Uterus (tissue), 4 donors: ENCODE data around the gene DHRS3. TPM values are rescaled to one million over a fixed set of nuclear protein-coding genes. Genes with fewer than 3 reads are reported as not detected.

Experiments used
- DNase-seq, 2 donors: peaks; one replicate each; pipeline ENCODE4 v3.0.0-alpha.2; 2019 to 2020
- H3K27ac ChIP-seq, 2 donors: fragments of 200-600 bp; sonication (generic); 1 replicate in 1 of 2; 2 replicates in 1 of 2; pipeline ENCODE4 v1.5.1; 2016 to 2018
- H3K27me3 ChIP-seq, 2 donors: fragments of 200-600 bp; sonication (generic); one replicate each; pipeline ENCODE4 v1.5.1; 2018 to 2019; ENCODE audit warnings: control low read depth in 1 of 2
- H3K36me3 ChIP-seq, 2 donors: fragments of 200-600 bp; sonication (generic); one replicate each; pipeline ENCODE4 v1.5.1; 2019; ENCODE audit warnings: control low read depth in 1 of 2
- H3K4me1 ChIP-seq, 2 donors: fragments of 200-600 bp; sonication (generic); one replicate each; pipeline ENCODE4 v1.5.1; 2018 to 2019; ENCODE audit warnings: control low read depth in 1 of 2
- H3K4me3 ChIP-seq, 2 donors: fragments of 200-600 bp; sonication (generic); 1 replicate in 1 of 2; 2 replicates in 1 of 2; pipeline ENCODE4 v1.5.1; 2018 to 2019; ENCODE audit warnings: mild to moderate bottlenecking in 1 of 2
- H3K9me3 ChIP-seq, 2 donors: fragments of 200-600 bp; sonication (generic); one replicate each; pipeline ENCODE4 v1.5.1; 2019; ENCODE audit warnings: control low read depth in 1 of 2
- POLR2A ChIP-seq, 2 donors: fragments of 450-650 bp; IDR thresholded peaks; one replicate each; pipeline ENCODE4 v1.6.1; 2016; ENCODE audit warnings: antibody characterized with exemption in 2 of 2, mild to moderate bottlenecking in 1 of 2, moderate library complexity in 1 of 2
- intact Hi-C: fragments of 100-400 bp; cut with DNase I; formaldehyde crosslinking; loops from one replicate; pipeline ENCODE4 v1.15.1; 2023; ENCODE audit warnings: low total_unique reads
- total RNA-seq, 4 donors: library from RNA; depleted of rRNA in 3 of 4; stranded (reverse); fragments of >200 nt in 3 of 4; gene quantifications; one replicate each; pipeline versions ENCODE4 v1.1.0 to v1.2.4, GENCODE V29; 2014 to 2023
- TF ChIP-seq, protein P1 (sequence below), 4 experiments: fragments of 200-600 bp in 2 of 4; fragments of 450-650 bp in 2 of 4; sonication (generic) in 2 of 4; IDR thresholded peaks; one replicate each; pipeline ENCODE4 v1.5.1; 2016 to 2019; ENCODE audit warnings: antibody characterized with exemption in 4 of 4, mild to moderate bottlenecking in 2 of 4, moderate library complexity in 1 of 4
- donor health status: DM: yes; HTN: yes; CAD: no.

Gene DHRS3
- total RNA-seq, 4 donors from 2014 or later, result 12.6 to 82.0 (median 51.5) TPM

DNA sequence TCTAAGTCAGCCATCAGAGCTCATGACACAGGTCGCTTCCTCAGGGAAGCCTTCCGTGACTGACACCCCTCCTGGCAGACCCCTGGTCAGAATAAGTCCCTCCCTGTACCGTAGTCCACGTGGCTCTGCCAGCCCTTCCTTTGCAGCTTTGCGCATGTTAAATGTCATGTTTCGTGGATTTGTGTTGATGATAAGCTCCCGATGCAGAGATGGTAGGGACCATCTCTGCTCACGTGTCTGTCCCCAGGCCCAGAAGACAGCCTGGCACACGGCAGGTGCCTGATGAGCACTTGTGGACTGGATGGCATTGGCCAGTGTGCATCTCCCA lies 75.9 kb downstream of the DHRS3 start:
- intact Hi-C loops, result no loop called here
- Histone ChIP-seq H3K27me3 (no peaks in the 10 kb centered on the region), H3K4me3 (no peak overlapping the region), H3K27ac (peak overlapping the region; percentile 82 to 91), H3K9me3 (no peaks in the 10 kb centered on the region), H3K4me1 (peaks cover 7 to 17% of the 10 kb centered on the region in 2 donors), H3K36me3 (no peaks in the 10 kb centered on the region)
- TF ChIP-seq, protein P1, sequence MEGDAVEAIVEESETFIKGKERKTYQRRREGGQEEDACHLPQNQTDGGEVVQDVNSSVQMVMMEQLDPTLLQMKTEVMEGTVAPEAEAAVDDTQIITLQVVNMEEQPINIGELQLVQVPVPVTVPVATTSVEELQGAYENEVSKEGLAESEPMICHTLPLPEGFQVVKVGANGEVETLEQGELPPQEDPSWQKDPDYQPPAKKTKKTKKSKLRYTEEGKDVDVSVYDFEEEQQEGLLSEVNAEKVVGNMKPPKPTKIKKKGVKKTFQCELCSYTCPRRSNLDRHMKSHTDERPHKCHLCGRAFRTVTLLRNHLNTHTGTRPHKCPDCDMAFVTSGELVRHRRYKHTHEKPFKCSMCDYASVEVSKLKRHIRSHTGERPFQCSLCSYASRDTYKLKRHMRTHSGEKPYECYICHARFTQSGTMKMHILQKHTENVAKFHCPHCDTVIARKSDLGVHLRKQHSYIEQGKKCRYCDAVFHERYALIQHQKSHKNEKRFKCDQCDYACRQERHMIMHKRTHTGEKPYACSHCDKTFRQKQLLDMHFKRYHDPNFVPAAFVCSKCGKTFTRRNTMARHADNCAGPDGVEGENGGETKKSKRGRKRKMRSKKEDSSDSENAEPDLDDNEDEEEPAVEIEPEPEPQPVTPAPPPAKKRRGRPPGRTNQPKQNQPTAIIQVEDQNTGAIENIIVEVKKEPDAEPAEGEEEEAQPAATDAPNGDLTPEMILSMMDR (IDR thresholded peaks at IDR 0.05), result no peak
- TF ChIP-seq POLR2A (IDR thresholded peaks at IDR 0.05), result no peak
- peak in 1 of 2 donors; percentile 14 for DNase-seq

DNA sequence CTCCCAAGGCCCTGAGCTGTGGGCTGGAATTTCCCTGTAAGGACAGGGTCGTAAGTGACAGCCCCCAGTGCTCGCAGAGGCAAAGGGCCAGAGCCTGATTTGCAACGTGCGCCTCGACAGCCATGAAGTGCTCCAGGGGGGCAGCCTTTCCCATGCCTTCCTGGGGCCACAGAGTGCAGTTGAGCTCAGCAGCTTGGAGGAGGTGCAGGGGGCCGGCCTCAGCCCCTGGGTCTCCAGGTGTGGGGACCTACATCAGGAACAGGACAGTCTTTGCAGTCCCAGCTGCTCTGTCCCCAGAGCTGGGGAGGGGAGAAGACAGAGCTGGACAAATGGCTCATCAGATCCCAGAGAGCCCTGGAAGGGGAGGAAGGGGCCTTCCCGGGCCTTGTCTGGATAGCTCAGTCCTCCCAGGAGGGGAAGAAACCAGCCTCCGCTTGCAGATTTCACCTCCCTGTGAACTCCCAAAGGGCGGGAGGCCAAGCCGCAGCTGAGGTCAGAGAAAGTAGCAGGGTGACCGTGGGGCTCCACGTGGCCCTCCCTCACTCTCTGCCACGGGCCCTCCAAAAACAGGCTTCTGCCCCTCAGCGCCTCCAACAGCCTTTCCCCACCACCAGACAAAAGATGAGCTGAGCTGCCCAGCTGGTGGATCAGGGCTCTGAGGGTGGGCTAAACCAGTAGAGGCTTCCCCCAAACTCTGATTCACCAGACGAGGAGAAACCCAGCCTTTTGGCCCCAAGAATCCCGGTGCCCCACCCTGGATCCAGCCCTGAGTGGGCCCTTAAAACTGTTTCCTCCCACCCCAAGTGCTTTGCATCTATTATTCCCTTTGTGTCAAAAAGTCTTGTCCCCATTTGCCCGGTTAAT lies 76.5 kb downstream of the DHRS3 start:
- no peaks in the 10 kb centered on the region for H3K36me3 ChIP-seq
- no peak overlapping the region for H3K4me3 ChIP-seq
- H3K4me1 ChIP-seq, result peaks cover 5 to 13% of the 10 kb centered on the region in 2 donors
- TF ChIP-seq POLR2A (IDR thresholded peaks at IDR 0.05), result no peak
- TF ChIP-seq, protein P1 (IDR thresholded peaks at IDR 0.05), result no peak
- no peaks in the 10 kb centered on the region for H3K9me3 ChIP-seq
- peak overlapping the region; percentile 82 to 91 for H3K27ac ChIP-seq
- no peaks in the 10 kb centered on the region for H3K27me3 ChIP-seq
- DNase-seq, result peak; percentile 54 to 82
- intact Hi-C loops, result no loop called here

DNA sequence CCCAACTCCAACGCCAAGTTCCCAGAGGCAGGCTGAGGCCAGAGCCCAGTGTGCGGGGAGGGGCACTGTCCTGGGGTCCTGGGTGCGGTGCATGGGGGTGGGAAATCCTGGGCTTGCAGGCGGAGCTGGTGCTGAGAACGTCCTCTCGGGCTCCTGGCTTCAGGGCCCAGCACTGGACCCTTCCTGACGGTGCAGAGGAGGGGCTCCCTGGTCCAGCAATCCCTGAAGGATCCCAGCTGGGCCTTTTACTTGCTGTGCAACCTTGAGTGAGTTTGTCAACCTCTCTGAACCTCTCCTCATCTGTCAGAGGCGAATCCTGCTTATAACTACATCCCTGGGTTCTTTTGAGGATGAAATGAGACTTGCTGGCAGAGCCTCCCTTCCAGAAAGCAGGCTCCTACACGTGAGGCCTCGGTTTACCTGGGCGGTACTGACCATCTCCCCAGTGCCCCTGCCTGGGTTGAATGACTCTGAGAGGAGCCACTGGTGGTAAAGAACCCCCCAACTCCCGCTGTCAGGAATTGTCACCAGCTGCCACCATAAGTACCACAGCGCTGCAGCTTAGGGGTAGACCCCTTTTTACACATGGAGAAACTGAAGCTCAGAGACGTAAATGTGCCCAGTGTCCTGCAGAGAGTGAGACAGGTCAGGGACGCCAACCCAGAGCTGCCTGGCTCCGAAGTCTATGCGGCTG lies 77.3 kb downstream of the DHRS3 start:
- TF ChIP-seq, protein P1 (IDR thresholded peaks at IDR 0.05), result no peak
- TF ChIP-seq POLR2A (IDR thresholded peaks at IDR 0.05), result no peak
- no peaks in the 10 kb centered on the region for H3K9me3 ChIP-seq
- no peaks in the 10 kb centered on the region for H3K27me3 ChIP-seq
- peak overlapping the region; percentile 82 to 91 for H3K27ac ChIP-seq
- H3K4me3 ChIP-seq, result no peak overlapping the region
- H3K36me3 ChIP-seq, result no peaks in the 10 kb centered on the region
- H3K4me1 ChIP-seq, result peaks cover 5 to 13% of the 10 kb centered on the region in 2 donors
- no peak for DNase-seq
- intact Hi-C loops, result no loop called here

DNA sequence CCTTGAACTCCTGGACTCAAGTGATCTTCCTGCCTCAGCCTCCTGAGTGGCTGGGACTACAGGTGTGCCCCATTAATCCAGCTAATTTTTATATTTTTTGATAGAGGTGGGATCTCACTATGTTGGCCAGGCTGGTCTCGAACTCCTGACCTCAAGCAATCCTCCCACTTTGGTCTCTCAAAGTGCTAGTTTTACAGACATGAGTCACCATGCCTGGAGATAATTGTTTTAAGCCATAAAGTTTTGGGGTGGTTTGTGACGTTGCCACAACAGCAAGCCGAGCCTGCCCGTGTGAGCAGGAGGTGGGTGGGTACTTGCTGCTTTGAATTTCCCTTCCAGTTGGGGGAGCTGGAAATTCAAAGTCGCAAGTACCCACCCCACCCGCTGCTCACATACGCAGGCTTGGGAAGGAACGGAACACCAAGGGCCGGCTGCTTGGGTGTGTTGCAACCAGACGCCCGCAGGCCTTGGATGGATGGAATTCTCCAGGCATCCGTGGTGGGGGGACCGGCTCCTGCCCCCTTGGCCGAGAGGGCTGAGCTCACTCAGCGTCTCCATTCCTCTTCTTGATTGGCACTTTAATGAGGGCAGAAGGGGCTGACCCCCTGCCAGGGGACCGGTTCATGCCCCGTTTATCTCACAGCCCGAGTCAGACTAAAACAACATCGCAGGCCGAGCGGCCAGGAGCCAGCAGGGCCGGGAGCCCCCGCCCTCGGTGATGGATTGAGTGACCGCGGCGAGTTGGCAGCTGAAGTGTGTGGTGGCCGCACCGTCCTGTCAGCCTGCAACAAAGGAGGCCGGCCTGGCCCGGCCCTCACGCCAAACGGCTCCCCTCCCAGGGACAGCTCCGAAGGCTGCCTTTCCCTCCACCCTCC lies 78.1 kb downstream of the DHRS3 start:
- H3K4me1 ChIP-seq, result peaks cover 5 to 13% of the 10 kb centered on the region in 2 donors
- DNase-seq, result peak; percentile 87 to 88

More for the DNA sequence above, 78.1 kb downstream of the DHRS3 start:
- Histone ChIP-seq H3K27ac (peak overlapping the region; percentile 82 to 91), H3K4me3 (no peak overlapping the region), H3K9me3 (no peaks in the 10 kb centered on the region), H3K36me3 (no peaks in the 10 kb centered on the region), H3K27me3 (no peaks in the 10 kb centered on the region)
- intact Hi-C loops, result no loop called here
- TF ChIP-seq, protein P1 (IDR thresholded peaks at IDR 0.05), result peak in 2 of 4 experiments; percentile 0 to 10
- TF ChIP-seq POLR2A (IDR thresholded peaks at IDR 0.05), result no peak
